ENCODE measurements around the gene CEND1. TPM values are rescaled to one million over a fixed set of nuclear protein-coding genes. Genes with fewer than 3 reads are reported as not detected.

The CEND1 gene
- total and polyA plus RNA-seq, 3 donors from 2014 or later, result 0.50 to 2.1 (median 1.0) TPM

DNA sequence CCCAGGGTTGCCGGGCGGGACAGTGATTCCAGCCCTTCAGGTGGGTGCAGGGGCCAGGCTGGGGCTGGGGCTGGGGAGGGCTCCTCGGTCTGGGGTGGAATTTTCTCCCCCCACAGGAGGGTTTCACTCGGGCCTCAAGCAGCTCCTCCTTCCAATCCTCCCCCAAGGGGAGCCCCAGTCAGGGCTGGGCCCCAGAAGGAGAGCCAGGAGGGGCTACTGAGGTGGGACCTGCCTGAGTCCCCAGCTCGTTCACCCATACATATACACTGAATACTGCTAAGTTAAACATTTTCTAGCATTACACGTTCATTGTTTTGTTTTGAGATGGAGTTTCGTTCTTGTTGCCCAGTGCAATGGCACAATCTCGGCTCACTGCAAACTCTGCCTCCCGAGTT, 36.3 kb upstream of the CEND1 start:
- no peaks in the 10 kb centered on the region for H3K27me3 ChIP-seq
- intact Hi-C loops (cut with DNase I; ENCODE audit: low total_unique reads), result no loop called here
- H3K4me1 ChIP-seq, result peaks cover 32% of the 10 kb centered on the region
- TF ChIP-seq, protein P1, sequence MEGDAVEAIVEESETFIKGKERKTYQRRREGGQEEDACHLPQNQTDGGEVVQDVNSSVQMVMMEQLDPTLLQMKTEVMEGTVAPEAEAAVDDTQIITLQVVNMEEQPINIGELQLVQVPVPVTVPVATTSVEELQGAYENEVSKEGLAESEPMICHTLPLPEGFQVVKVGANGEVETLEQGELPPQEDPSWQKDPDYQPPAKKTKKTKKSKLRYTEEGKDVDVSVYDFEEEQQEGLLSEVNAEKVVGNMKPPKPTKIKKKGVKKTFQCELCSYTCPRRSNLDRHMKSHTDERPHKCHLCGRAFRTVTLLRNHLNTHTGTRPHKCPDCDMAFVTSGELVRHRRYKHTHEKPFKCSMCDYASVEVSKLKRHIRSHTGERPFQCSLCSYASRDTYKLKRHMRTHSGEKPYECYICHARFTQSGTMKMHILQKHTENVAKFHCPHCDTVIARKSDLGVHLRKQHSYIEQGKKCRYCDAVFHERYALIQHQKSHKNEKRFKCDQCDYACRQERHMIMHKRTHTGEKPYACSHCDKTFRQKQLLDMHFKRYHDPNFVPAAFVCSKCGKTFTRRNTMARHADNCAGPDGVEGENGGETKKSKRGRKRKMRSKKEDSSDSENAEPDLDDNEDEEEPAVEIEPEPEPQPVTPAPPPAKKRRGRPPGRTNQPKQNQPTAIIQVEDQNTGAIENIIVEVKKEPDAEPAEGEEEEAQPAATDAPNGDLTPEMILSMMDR (IDR thresholded peaks at IDR 0.05), result no peak
- no peak for TF ChIP-seq POLR2A (IDR thresholded peaks at IDR 0.05)
- H3K27ac ChIP-seq, result no peak overlapping the region
- DNase-seq, result no peak
- H3K36me3 ChIP-seq (ENCODE audit: low read depth, missing control alignments), result no peaks in the 10 kb centered on the region
- H3K9me3 ChIP-seq, result no peaks in the 10 kb centered on the region
- H3K4me3 ChIP-seq, result no peak overlapping the region
- WGBS, 2 donors, result 62 to 85% methylated on average over 7 to 9 of the region's 9 CpGs

DNA sequence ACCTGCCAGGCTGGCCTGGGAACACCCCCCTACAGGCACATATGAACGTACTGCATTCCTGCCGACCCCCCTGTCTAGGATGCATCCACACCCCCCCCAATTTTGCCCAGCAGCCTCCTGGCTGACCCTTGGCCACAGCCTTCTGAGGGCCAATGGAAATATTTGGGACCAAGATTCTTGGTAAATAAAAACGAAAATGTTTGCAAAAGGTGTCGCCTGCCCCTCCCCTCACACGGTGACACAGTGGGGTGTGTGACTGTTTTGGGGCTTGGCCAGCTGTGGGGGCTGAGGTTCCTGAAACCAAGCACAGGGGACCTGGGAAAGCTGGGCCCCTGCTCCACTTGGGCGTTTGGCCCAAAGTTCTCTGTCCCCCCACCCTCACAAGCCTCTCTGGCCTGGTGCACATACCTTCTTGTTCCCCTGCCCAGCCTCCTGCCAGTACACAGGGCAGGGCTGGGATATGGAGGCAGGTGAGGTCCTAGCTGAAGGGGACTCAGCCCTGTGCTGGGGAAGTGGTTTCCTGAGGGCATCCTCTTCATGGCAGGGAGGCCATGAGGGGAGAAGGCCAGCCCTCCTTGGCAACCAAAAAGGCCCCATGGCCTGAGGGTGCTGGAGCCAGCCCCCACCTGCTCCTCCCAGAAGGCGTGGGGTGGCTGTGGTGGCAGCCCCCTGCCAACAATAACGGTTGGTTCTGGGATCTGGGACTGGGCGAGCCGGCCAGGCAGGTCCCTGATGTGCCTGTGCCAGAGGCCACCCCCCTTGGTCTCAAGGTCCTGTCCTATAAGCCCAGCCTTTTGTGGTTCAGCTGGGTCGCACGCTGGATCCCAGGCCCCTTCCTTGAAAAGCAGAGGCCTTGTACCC, 35.7 kb upstream of the CEND1 start:
- no peak overlapping the region for H3K4me3 ChIP-seq
- 81 to 83% methylated on average over 8 to 12 of the region's 12 CpGs for WGBS, 2 donors
- H3K4me1 ChIP-seq, result peaks cover 33% of the 10 kb centered on the region
- no peaks in the 10 kb centered on the region for H3K9me3 ChIP-seq
- TF ChIP-seq POLR2A (IDR thresholded peaks at IDR 0.05), result no peak
- TF ChIP-seq, protein P1 (IDR thresholded peaks at IDR 0.05), result no peak
- H3K36me3 ChIP-seq (ENCODE audit: low read depth, missing control alignments), result no peaks in the 10 kb centered on the region
- no peak overlapping the region for H3K27ac ChIP-seq
- intact Hi-C loops (cut with DNase I; ENCODE audit: low total_unique reads), result no loop called here
- no peak for DNase-seq
- H3K27me3 ChIP-seq, result no peaks in the 10 kb centered on the region

DNA sequence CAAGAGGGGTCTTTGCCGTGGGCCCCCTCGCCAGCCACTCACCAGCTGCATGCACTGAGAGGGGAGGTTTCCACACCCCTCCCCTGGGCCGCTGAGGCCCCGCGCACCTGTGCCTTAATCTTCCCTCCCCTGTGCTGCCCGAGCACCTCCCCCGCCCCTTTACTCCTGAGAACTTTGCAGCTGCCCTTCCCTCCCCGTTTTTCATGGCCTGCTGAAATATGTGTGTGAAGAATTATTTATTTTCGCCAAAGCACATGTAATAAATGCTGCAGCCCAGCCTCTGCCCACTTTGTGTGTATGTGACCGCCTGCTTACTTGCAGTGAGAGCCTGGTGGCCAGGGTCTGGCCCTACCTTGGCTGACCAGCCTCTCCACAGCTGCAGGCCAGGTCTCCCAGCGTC, 35.1 kb upstream of the CEND1 start:
- intact Hi-C loops (cut with DNase I; ENCODE audit: low total_unique reads), result no loop called here
- Histone ChIP-seq H3K9me3 (no peaks in the 10 kb centered on the region), H3K27ac (no peak overlapping the region), H3K36me3 (ENCODE audit: low read depth, missing control alignments) (no peaks in the 10 kb centered on the region), H3K4me3 (no peak overlapping the region), H3K27me3 (no peaks in the 10 kb centered on the region), H3K4me1 (peaks cover 30% of the 10 kb centered on the region)
- 54 to 63% methylated on average over 8 to 11 of the region's 11 CpGs for WGBS, 2 donors
- no peak for DNase-seq
- TF ChIP-seq, protein P1 (IDR thresholded peaks at IDR 0.05), result no peak
- no peak for TF ChIP-seq POLR2A (IDR thresholded peaks at IDR 0.05)

DNA sequence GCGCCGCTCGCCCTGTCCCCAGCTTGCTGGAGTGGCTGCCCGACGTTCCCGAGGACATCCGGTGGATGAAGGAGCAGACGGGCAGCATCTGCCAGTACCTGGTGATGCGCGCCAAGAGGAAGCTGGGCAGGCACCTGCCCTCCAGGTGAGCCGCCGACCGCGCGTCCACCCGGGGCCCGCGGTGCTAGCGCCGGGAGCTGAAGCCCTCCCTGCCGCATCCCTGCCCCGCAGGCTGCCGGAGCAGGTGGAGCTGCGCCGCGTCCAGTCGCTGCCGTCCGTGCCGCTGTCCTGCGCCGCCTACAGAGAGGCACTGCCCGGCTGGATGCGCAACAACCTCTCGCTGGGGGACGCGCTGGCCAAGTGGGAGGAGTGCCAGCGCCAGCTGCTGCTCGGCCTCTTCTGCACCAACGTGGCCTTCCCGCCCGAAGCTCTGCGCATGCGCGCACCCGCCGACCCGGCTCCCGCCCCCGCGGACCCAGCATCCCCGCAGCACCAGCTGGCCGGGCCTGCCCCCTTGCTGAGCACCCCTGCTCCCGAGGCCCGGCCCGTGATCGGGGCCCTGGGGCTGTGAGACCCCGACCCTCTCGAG, 34.5 kb upstream of the CEND1 start:
- intact Hi-C loops (cut with DNase I; ENCODE audit: low total_unique reads), result no loop called here
- no peaks in the 10 kb centered on the region for H3K36me3 ChIP-seq (ENCODE audit: low read depth, missing control alignments)
- H3K9me3 ChIP-seq, result no peaks in the 10 kb centered on the region
- no peak overlapping the region for H3K4me3 ChIP-seq
- no peak for DNase-seq
- TF ChIP-seq, protein P1 (IDR thresholded peaks at IDR 0.05), result no peak
- TF ChIP-seq POLR2A (IDR thresholded peaks at IDR 0.05), result no peak
- H3K27ac ChIP-seq, result no peak overlapping the region
- no peaks in the 10 kb centered on the region for H3K27me3 ChIP-seq
- H3K4me1 ChIP-seq, result peaks cover 24% of the 10 kb centered on the region
- 50 to 69% methylated on average over 2 to 59 of the region's 59 CpGs for WGBS, 2 donors

Data from testis (tissue), 3 donors.